Gastroesophageal sphincter (tissue), 4 donors: ENCODE data around the gene AMDHD2. TPM values are rescaled to one million over a fixed set of nuclear protein-coding genes. Genes with fewer than 3 reads are reported as not detected.

Experiments used
- ATAC-seq: fragments of 150-250 bp; one replicate; pipeline ENCODE4 v1.9.1; 2016; ENCODE audit warnings: mild to moderate bottlenecking, moderate library complexity
- H3K27ac ChIP-seq, 4 donors: fragments of 200-600 bp; sonication (generic) in 3 of 4; 1 replicate in 3 of 4; 2 replicates in 1 of 4; pipeline ENCODE4 v1.5.1; 2016 to 2019
- H3K27me3 ChIP-seq: fragments of 200-600 bp; sonication (generic); one replicate; pipeline ENCODE4 v1.5.1; 2019
- H3K36me3 ChIP-seq, 2 donors: fragments of 200-600 bp; sonication (generic); one replicate each; pipeline ENCODE4 v1.5.1; 2019; ENCODE audit warnings: control low read depth in 1 of 2
- H3K4me1 ChIP-seq, 3 donors: fragments of 200-600 bp; sonication (generic); 1 replicate in 2 of 3; 2 replicates in 1 of 3; pipeline ENCODE4 v1.5.1; 2016 to 2019; ENCODE audit warnings: control low read depth in 2 of 3
- H3K4me3 ChIP-seq, 2 donors: fragments of 200-600 bp; sonication (generic); one replicate each; pipeline ENCODE4 v1.5.1; 2019; ENCODE audit warnings: mild to moderate bottlenecking in 1 of 2, moderate library complexity in 1 of 2
- H3K9me3 ChIP-seq, 3 donors: fragments of 200-600 bp; sonication (generic); one replicate each; pipeline ENCODE4 v1.5.1; 2017 to 2019; ENCODE audit warnings: control low read depth in 2 of 3
- EP300 ChIP-seq: sonication (generic); formaldehyde crosslinking; IDR thresholded peaks from one replicate; pipeline ENCODE4 v1.6.1; 2017; ENCODE audit warnings: antibody characterized with exemption, mild to moderate bottlenecking
- POLR2A ChIP-seq, 2 donors: fragments of 450-650 bp; IDR thresholded peaks; one replicate each; pipeline ENCODE4 v1.6.1; 2017; ENCODE audit warnings: antibody characterized with exemption in 2 of 2, mild to moderate bottlenecking in 2 of 2, moderate library complexity in 1 of 2
- POLR2AphosphoS5 ChIP-seq: sonication (generic); formaldehyde crosslinking; IDR thresholded peaks from one replicate; pipeline ENCODE4 v1.6.1; 2017; ENCODE audit warnings: antibody characterized with exemption
- WGBS, 2 donors: methylation state at CpG; one replicate each; pipeline ENCODE4 v1.1.5; 2018; ENCODE audit warnings: low coverage in 1 of 2; 5-methylcytosine and 5-hydroxymethylcytosine counted together
- total RNA-seq, 4 donors: library from RNA; depleted of rRNA; stranded (reverse); fragments of >200 nt; gene quantifications; one replicate each; pipeline ENCODE4 v1.1.0, GENCODE V29; 2016
- TF ChIP-seq, protein P1 (sequence below), 4 experiments: fragments of 200-600 bp in 2 of 4; fragments of 450-650 bp in 2 of 4; sonication (generic) in 1 of 4; IDR thresholded peaks; one replicate each; pipeline ENCODE4 v1.5.1; 2017 to 2019; ENCODE audit warnings: antibody characterized with exemption in 4 of 4, mild to moderate bottlenecking in 2 of 4, moderate library complexity in 2 of 4

AMDHD2 gene
- total RNA-seq, 4 donors from 2014 or later, result 14.0 to 29.1 (median 23.4) TPM

DNA sequence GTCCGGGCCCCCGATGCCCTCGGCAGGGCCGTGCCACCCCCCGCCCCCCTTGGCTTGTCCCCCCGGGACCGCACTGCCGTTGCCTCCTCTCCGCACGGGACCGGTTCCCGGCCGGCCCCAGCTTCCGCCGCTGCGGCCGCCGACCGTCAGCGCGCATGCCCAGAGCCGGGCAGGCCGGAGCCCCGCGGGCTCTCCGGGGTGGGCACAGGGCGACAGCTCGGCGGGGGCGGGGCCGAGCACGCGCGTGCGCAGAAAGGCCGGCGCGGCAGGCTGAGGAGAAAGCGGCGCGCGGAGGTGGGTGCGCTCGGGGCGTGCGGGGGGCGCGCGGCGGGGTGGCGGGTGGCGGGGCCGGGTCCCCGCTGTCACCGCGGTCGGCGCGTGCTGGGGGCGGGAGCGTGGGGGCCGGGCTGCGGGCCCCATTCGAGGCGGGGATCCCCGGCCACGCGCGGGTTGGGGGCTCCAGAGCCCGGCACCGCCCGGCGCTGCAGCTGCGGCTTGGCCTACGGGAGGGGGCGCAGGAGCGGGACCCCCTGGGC is 45.2 kb upstream of the AMDHD2 start, which contains the start of gene TBC1D24:
Gene TBC1D24 (plus strand): TSS at position 251 of the 536 bp plus-strand sequence. CDS start 21,022 bp downstream, outside the sequence.
- no peaks in the 10 kb centered on the region for H3K36me3 ChIP-seq
- peak; percentile 92 for ATAC-seq
- peak within 1 kb of the TSS; percentile 66 to 77 for H3K4me3 ChIP-seq
- no CpG with 5 or more reads among the region's 77 CpGs for WGBS, 2 donors
- H3K4me1 ChIP-seq, result peaks cover 0 to 58% (median 34%) of the 10 kb centered on the region in 3 donors
- H3K9me3 ChIP-seq, result no peaks in the 10 kb centered on the region
- peak within 1 kb of the TSS; percentile 48 to 90 (median 83) for H3K27ac ChIP-seq
- peak; percentile 70 for TF ChIP-seq POLR2AphosphoS5
- TF ChIP-seq, protein P1, sequence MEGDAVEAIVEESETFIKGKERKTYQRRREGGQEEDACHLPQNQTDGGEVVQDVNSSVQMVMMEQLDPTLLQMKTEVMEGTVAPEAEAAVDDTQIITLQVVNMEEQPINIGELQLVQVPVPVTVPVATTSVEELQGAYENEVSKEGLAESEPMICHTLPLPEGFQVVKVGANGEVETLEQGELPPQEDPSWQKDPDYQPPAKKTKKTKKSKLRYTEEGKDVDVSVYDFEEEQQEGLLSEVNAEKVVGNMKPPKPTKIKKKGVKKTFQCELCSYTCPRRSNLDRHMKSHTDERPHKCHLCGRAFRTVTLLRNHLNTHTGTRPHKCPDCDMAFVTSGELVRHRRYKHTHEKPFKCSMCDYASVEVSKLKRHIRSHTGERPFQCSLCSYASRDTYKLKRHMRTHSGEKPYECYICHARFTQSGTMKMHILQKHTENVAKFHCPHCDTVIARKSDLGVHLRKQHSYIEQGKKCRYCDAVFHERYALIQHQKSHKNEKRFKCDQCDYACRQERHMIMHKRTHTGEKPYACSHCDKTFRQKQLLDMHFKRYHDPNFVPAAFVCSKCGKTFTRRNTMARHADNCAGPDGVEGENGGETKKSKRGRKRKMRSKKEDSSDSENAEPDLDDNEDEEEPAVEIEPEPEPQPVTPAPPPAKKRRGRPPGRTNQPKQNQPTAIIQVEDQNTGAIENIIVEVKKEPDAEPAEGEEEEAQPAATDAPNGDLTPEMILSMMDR (IDR thresholded peaks at IDR 0.05), result no peak
- peak; percentile 67 to 73 for TF ChIP-seq POLR2A (IDR thresholded peaks at IDR 0.05)
- no peak for TF ChIP-seq EP300
- peaks cover 38% of the 10 kb centered on the region for H3K27me3 ChIP-seq

DNA sequence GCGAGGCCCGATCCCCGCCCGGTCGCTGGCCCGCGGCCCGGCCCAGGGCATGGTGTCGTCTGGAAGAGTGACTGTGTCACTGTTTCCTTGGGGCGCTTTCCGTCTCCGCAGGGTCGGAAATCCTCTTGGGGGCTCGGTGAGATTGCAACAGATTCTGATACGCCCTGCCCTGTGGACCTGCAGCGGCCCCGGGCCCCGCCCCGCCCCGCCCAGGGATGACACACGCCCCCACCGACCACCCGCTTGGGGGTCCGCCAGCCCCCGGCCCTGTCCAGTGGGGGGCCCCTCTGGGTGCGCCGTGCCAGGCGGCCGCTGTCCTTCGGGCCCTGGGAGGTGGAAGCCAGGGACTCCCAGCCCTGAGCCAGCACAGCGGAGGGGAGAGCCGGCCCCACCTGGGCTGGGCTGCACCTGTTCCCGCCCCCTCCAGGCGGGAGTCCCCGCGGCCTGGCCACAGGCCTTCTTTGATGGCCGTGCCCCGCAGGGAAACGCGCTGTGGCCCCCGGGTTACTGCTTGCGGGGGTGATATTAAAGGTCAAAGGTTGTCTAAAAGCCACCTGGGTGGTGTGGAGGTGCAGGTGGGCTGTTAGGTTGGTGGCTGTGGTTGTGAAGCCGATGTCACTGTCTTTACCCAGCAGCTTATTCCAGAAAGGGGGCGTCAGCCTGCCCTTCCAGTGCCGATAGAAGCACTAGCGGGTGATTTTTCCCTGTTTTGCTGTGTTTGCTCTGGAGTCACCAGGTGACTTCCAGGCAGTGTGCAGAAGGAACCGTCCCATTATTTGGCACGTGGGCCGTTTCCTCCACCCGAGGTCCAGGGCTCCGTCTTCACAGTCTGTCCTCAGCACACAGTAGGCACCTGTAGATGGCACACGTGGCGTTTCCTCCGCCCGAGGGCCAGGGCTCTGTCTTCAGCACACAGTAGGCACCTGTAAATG is 44.5 kb upstream of the AMDHD2 start:
- ATAC-seq, result peak; percentile 1
- peaks cover 0 to 53% (median 34%) of the 10 kb centered on the region in 3 donors for H3K4me1 ChIP-seq
- H3K4me3 ChIP-seq, result peak overlapping the region; percentile 66 to 77
- TF ChIP-seq POLR2A (IDR thresholded peaks at IDR 0.05) (no peak), EP300 (no peak), POLR2AphosphoS5 (no peak)
- TF ChIP-seq, protein P1 (IDR thresholded peaks at IDR 0.05), result no peak
- H3K36me3 ChIP-seq, result no peaks in the 10 kb centered on the region
- H3K27ac ChIP-seq, result peak overlapping the region in 3 of 4 donors; percentile 81 to 90 (median 85)
- peaks cover 31% of the 10 kb centered on the region for H3K27me3 ChIP-seq
- 6 to 18% methylated on average over 7 to 9 of the region's 55 CpGs for WGBS, 2 donors
- no peaks in the 10 kb centered on the region for H3K9me3 ChIP-seq

DNA sequence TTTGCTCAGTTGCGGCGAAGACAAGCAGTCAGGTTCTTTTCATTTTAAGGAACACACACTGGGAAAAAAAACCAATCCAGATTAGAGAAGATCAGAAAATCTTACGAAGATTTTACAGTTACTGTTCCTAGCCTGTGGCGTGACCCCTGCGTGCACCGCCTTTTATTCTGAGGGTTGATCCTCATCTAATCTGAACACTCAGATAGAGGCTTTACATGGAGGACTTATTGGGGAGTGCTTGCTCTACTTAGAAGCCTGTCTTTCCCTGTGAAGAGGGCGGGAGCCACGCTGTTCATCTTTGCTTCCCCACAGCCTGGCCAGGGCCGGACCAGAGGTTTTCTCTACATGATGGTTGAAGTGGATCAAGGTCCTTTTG is 43.8 kb upstream of the AMDHD2 start:
- Histone ChIP-seq H3K36me3 (no peaks in the 10 kb centered on the region), H3K27me3 (peaks cover 24% of the 10 kb centered on the region), H3K4me1 (peaks cover 0 to 47% (median 28%) of the 10 kb centered on the region in 3 donors), H3K9me3 (no peaks in the 10 kb centered on the region), H3K27ac (no peak overlapping the region), H3K4me3 (no peak overlapping the region)
- 89 to 90% methylated on average over 2 to 8 of the region's 9 CpGs for WGBS, 2 donors
- no peak for ATAC-seq
- no peak for TF ChIP-seq POLR2AphosphoS5
- no peak for TF ChIP-seq POLR2A (IDR thresholded peaks at IDR 0.05)
- no peak for TF ChIP-seq EP300
- TF ChIP-seq, protein P1 (IDR thresholded peaks at IDR 0.05), result no peak

DNA sequence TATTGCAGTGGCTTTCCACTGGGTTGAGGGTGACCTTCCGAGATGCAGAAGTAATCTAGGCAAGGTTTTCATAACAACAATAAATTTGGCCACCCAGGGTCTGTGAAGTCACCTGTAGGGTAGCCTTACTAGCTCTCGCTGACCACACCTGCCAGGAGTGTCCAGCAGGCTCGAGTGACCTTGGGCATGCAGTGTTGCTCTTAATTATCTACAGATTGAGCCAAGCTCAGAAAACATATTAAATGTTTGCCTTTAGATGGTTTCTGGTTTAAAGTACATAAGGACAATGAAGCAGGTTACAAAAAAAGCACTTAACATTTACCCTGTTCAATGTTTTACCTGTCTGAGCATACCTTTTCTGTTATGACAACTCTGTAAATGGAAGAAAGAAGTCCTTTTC is 43.4 kb upstream of the AMDHD2 start:
- peaks cover 20% of the 10 kb centered on the region for H3K27me3 ChIP-seq
- H3K27ac ChIP-seq, result no peak overlapping the region
- WGBS, 2 donors, result 71 to 100% methylated on average over 1 to 3 of the region's 3 CpGs
- peaks cover 0 to 42% (median 24%) of the 10 kb centered on the region in 3 donors for H3K4me1 ChIP-seq
- H3K4me3 ChIP-seq, result no peak overlapping the region
- no peaks in the 10 kb centered on the region for H3K9me3 ChIP-seq
- no peaks in the 10 kb centered on the region for H3K36me3 ChIP-seq
- ATAC-seq, result no peak
- TF ChIP-seq EP300 (no peak), POLR2AphosphoS5 (no peak), POLR2A (IDR thresholded peaks at IDR 0.05) (no peak)
- TF ChIP-seq, protein P1 (IDR thresholded peaks at IDR 0.05), result no peak
